Hematopoietic multipotent progenitor cell treated with erythropoietin and hydrocortisone succinate and interleukin-3 and kit ligand, for 6 days (in vitro differentiated cells): ENCODE measurements around the gene DCTN3.

Source experiments
- DNase-seq: peaks from one replicate; pipeline ENCODE4 v3.0.0-alpha.2; 2015

Gene DCTN3

DNA sequence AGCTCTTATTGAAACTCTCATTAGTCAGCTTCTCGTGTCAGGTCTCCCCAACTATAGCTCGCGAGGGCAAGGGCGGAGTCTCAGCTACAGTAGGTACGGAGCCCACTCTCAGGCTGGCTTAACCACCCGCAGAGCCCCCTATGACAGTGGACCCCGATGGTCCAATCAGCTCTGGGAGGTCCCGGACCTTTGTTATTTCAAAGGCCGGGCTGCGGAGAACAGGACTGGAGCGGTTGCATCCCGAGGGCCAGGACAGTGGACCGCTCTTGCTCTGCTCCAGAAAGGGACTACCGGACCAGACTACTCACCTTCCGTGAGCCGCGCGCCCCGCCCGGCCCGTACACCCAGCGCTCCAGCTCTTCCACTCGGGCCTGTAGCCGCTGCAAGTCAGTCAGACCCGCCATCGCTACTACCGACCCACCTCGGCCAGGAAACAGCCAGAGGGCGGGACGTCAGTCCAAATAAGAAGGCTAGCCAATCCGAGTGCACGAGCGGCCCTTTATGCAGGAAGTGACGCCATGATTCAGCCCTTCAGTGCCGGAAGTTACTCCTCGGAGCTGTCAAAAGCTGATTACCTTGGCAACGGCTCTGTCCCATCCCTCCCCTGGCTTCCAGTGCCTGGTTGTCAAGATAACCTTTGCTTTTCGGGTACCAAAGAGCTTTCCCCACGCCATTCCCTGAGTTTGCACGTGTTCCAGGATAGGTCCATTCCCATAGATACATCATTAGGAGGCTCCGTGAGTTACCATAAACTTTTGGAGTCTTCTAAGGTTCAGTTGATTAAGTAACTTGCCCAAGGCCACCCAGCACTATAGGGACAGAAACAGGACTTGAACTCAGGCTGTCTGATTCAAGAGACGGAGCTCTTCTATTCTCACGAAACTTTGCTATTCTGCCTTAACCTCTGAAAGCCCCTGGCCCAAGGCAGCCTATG lies at the start of gene DCTN3:
Gene DCTN3, minus strand, starts transcription at position 435 of the 934 bp plus-strand sequence. Its CDS starts 31 bp downstream, at position 404.
- peak; percentile 100 for DNase-seq

DNA sequence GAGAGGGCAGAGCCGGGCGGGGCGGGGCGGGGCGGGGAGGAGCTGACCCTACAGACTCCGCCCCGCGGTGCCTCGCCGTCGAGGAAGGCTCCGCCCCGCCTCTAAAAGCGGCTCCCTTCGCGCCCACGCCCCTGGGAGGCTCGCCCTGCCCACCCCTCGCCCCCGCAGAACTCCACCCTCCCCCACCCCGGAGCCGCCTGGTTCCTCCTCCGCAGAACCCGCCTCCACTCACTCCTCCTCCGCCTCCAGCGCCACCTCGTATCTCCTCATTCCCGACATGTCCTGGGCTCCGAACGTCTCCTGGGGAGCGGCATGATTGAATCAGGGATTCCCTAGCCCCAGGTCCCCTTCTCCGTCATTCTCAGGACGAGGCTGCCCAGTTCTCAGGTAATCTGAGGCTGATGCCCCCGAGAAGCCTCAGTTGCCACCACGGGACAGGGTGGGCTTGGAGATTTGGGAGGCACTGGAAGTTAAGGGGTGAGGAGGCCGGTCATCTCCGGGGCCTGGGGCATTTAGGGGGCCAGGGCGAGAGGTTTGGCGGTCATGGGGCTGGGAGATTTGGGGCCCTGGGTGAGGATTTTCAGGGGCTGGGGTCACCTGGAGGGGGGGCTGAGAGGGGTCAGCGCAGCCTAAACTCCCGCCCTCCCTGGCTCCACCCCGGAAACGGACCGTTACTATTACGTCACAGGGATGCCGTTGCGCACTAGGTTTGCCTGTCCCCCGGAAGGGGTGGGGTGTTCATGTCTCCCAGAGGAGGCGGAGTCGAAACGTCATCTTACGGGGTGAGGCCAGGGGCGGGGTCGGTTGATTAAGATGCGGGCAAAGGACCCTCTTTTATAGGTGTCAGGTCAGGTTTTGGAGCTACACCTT lies 45.3 kb upstream of the DCTN3 start:
- DNase-seq, result peak; percentile 97

DNA sequence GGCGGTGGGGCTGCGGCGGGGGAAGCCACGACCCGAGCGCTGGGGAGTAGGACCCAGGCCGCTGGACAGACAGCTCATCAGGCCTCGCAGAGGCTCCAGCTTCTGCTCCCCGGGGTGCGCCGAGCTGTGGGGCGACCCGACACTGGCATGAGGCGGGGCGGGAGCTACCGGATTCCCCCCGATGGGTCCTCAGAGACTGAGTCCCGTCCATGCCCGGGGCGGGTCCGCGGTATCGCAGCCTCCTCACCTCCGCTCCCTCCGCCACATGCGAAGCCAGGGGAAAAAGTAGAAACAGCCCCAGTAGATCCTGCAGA lies 44.7 kb upstream of the DCTN3 start:
- DNase-seq, result no peak

DNA sequence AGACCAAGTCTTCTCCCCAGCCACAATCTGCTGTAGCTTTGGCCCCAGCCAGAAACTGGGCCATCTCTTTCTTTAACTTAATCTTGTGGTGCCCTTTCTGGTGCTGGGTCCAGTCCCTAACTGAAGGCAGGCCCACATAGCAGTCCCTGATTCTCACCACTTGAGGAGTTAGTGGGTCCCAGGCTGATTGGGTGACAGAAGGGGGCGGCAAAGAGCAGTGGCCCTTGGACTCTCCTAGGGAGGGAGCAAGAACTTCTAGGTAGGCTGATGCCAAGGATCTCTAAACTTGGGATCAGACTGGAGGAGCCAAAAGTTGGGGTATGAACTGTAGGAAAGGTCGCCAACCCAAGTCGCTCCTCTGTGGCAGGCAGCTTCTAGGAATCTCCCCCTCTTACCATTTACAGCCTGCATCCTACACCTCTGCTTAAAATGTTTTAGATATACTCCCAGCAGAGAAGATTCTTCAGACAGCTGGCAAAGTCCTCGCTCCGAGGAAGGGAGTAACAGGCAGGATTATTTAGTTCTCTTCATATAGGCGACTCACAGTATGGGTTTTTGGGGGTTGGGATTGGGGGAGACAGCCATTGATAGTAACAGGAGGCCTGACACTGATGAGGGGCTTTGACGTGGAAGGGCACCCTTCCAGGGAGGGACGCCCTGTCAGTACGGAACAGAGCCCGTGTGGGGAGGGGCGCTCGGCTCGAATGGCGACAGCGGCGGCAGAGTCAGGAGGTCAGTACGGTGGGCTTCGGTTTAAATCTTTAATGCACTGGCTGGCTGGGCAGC lies 44.2 kb upstream of the DCTN3 start:
- peak; percentile 92 for DNase-seq

DNA sequence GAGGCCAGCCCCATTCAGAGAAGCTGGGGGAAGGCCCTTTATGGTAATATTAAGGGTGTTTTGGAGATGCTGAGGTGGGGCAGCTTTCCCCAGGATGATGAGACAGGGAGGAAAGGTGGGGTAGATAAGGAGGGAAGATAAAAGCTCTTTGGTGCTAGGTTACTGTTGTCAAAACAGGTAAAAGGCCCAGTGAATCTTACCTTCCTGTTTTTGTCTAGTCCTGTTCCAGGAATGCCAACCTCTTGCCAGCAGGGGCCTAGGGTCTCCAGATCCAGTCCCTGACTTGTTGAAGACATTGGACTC lies 43.0 kb upstream of the DCTN3 start:
- DNase-seq, result no peak

DNA sequence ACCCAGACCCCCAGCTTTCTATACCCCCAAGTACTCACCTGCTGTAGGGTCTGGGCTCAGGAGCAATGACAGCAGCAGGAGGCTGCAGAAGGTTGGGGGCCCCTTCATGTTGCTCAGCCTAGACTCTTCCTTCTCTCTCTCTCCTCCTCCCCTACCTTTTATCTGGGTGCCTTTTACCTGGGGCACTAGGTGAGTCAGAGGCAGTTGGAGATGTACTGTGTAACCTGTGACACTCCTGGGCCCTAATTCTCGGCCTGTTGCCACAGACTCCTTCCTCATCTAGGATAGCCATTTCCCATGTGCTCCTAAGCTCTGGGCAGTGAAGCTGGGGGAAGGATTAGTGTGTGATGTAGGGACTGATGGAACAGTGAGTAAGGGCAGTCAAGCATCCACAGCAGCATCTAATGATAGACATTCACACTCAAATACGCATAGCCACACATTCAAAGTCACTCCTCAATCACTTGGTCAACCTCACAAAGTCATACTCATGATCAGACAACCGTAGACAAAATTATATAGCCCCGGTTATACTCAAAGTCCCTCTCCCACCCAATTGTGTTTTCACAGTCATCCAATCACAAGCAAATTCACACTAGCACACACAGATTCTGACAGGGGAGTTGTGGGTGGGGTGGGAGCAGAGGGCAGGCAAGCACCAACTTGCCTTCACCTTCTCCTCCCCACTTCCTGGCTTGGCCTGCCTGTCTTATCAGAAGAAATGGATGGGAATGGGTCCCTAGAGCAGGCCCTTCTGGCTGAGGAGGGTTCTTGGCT lies 42.4 kb upstream of the DCTN3 start, which contains the start of gene CCL27:
Gene CCL27, minus strand, starts transcription at position 132 of the 777 bp plus-strand sequence. Its CDS starts 24 bp downstream, at position 108.
- no peak for DNase-seq

DNA sequence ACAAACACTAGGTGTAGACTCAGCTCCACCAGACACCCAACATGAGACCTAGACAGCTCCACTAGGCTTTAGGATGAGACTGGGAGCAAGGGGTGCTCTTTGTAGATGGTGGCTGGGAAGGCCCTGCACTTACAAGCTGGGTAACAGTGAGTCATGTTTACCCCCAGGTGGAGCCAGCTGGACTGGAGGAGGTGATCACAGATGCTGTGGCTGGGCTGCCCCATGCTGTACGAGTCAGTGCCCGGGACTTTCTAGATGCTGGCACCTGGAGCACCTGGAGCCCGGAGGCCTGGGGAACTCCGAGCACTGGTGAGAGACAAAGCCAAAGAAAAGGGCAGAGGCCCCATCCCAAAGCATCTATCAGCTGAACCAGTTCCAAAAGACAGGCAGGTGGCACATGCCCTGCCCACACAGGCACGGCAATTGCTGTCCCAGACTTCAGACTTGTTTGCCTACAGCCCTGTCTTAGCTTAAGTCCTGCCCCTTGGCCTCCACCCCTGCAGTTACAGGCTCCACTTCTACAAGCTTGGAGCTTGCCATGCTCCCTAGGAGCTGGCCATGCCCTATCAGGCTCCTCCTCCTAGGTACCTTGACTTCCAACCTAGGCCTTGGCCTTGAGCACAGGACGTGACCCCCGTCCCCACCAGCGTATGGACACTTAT lies 39.4 kb upstream of the DCTN3 start:
- DNase-seq, result no peak

DNA sequence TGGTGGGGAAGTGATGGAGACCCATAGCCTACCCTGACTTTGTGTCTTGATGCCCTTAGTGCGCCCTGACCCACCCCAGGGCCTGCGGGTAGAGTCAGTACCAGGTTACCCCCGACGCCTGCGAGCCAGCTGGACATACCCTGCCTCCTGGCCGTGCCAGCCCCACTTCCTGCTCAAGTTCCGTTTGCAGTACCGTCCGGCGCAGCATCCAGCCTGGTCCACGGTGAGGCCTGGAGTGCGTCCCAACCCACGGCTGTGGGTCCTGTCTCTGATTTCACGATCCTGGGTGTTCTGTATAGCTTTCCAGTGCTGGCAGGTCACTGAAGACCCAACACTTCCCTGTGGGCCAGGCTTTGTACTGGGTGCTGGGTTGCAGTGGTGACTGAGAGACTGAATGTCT lies 38.2 kb upstream of the DCTN3 start:
- no peak for DNase-seq

DNA sequence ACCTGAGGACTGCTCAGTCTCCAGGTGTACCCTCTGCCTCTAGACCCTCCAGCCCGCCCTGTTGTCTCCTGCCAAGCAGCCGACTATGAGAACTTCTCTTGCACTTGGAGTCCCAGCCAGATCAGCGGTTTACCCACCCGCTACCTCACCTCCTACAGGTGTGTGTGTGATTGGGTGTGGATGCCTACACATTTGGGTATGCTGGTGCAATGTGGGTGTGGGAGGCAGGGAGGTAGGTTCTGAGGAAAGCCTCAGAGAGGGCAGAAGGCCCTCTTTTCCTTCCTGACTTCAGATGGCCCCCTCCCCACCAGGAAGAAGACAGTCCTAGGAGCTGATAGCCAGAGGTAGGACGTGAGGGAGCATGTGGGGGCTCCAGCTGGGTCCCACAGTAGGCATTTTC lies 36.7 kb upstream of the DCTN3 start:
- no peak for DNase-seq

DNA sequence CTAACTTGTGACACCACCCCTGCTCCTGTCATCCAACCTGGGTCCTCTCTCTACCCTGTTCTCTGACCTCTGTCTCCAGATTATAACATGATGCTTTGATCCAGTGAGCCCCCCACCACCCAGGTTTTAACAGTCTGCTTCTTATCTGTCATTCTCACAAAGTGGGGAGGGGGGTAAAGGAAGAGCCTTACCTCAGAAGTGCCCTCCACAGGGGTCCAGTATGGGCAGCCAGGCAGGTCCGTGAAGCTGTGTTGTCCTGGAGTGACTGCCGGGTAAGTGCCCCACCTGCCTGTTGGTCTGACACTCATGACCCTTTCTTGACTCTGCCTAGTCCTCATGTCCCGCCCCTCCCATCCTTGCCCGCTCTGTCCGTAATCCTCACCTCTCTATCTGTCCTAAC lies 35.1 kb upstream of the DCTN3 start:
- no peak for DNase-seq

DNA sequence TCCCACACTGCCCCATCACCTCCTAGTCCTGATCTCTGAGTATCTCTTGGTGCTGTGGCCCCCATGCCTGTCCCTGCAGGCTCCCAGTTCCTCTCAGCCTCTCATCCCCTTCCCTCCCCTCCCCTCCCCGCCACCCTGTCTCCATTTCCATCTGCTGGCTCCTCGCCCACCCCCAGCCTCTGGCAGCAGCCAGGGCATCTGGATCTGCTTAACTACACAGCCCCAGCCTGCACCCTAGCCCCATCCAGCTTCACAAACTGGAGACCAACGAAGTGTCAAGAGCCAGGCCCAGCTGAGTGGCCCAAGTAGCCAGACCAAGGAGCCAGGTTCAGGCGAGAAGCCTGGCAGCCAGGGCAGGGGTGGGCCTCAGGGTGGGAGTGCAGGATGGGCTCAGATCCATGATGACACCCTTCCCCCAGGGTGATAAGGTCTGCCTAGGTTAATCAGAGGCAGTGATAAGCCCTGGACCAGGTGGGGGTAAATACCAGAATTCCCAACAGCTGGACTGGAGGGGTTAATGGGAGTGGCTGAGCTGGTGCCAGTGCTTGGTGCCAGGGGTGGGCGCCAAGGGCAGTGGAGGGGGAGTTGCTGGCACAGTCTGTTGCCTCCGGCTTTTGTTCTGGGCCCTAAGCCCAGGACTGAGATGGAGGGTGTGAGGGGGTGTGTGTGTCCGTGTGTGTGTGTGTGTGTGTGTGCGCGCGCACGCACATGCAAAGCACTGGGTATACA lies 34.2 kb upstream of the DCTN3 start:
- no peak for DNase-seq

DNA sequence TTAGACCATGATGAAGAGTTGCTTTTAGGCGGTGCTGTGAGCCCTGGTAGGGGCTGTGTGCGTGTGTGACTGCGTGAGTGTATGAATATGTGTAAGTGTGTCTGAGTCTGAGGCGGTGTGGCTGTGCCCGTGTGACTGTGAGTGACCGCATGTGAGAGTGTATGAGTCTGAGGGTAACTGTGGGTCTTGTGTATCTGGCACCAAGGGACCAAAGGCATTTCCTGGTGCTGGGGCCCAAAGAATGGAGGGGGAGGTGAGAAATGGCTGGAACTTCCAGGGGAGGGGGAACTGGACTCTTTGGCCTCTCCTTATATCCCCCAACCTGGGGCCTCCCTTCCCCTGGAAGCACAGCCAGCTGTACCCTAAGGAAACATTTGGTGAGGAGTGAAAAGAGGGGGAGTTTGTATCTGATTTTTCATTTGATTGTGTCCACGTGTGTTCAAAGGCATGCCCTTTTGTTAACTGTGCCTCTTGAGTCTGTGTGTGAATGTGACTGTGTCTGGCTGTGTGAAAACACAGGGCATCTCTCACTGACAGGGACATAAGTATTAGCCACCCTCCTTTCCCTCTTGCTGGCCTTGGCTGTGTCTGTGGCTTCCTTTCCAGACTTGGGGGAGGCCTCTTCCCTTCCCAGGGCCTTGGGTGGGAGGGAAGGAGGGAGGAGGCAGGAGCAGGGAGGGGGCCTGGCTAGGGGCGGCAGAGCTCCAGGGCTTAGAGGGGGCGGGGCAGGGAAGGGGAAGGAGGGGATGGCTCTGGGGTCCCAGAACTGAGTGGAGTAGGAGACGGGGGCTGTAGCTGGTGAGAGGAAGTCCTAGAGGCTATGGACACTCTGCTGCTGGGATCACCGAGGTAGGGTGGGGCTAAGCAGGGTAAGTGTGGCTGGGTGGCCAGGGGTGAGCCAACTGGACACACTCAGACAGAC lies 33.1 kb upstream of the DCTN3 start:
- no peak for DNase-seq

DNA sequence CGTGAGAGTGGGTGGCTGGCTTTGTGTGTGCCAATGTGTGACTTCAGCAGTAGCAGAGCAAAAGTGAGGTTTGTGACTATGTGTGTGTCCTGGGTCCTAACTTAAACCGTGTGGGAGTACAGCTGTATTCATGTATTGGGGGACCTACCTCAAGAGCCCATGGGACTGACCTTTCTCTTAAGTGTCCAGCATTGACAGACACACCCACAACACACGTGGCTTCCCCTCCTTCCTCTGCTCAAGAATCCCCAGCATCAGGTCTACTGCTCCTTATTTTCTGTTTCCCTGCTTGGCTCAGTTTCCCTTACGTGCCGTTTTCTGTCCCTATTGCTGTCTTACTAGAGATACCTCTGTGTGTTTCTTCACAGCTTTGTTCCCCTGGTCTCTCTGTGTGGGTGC lies 32.3 kb upstream of the DCTN3 start:
- DNase-seq, result no peak

DNA sequence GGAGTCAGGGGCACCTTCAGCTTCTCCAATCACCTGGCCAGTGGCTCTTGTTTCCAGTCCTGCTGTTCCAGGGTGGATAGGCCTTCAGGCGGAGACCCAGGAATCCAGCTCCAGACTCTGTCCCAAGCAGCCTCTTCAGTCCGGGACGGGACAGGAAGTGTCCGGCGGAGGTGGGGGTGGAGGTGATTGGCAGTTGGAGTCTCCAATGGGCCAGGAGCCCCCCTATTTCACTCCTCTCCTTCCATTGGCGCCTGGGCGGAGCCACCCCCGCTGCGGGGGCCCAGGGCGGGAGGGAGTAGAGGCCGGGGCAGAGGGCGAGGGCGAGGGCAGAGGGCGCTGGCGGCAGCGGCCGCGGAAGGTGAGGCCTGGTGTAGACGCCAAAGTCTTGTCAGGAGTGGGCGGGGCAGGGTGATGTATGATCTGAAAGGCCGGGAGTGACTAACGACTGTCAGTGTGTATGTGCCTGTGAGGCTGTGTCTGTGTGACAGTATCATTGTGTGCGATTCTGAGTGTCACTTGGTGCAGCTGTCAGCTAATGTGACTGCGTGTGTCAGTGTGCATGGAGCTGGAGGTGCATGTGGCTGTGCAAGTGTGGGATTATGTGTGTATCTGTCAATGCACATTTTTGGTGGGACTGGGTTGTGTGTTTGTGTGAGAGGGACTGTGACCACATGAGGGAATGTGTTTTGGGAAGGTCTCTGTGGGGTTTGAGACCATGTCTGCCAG lies 31.7 kb upstream of the DCTN3 start, which contains the start of gene IL11RA:
Gene IL11RA, plus strand, starts transcription at position 310 of the 726 bp plus-strand sequence. CDS start 3,033 bp downstream, outside the sequence.
- DNase-seq, result peak; percentile 90

DNA sequence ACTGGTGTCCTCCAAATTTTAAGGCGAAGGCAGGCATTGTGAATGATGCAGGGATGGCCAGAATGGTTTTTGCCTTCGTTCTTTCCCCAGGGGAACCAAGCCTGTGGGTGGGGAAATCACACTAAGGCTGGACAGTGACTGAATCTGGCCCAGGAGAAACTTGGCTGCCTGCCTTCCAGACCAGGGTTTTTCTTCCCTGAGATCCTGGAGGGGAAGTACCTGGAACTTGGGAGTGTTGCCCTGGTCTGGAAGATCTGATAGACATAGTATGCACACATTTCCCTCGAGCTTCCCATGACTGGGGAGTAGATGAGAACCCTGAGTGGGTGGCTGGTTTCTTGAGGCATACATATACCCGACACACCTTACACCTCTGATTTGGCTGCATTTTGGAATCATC lies 31.0 kb upstream of the DCTN3 start:
- DNase-seq, result no peak

DNA sequence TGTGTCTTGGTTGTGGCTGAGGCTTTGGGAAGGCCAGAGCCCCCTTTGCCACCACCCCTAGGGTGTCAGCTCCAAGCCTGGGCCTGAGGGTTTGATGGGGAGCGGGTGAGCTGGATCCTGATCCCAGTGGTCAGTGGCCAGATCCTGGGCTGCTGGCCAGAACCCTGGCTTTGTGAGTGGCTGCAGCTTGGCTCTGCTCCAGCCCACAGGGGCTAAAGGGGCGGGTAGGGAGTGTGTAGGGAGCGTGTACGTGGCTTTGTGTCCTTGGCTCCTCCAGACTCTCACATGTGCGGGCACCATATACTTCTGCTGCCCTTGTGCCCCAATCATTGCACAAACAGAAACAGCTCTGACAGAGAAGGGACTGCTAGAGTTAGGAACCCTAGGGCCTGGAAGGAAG lies 30.5 kb upstream of the DCTN3 start:
- no peak for DNase-seq

DNA sequence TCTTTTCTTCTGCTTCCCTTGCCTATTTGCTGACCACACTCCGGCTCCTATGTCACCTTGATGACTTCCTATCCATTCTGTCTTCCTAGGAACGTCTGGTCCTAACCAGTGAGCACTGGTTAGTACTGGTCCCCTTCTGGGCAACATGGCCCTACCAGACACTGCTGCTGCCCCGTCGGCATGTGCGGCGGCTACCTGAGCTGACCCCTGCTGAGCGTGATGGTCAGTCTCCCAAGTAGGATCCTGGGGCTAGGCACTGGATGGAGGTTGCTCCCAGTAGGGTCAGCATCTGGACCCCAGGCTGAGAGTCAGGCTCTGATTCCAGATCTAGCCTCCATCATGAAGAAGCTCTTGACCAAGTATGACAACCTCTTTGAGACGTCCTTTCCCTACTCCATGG lies 28.4 kb upstream of the DCTN3 start:
- DNase-seq, result no peak

DNA sequence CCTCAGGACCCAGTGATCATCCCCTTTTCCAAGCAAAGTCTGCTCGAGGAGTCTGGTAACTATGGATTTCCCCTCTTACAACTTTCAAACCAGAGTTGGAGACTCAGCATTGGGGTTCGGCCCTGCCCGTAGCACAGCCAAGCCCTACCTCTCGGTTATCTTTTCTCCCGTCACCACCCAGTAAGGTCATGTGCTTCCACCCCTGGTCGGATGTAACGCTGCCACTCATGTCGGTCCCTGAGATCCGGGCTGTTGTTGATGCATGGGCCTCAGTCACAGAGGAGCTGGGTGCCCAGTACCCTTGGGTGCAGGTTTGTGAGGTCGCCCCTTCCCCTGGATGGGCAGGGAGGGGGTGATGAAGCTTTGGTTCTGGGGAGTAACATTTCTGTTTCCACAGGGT lies 27.4 kb upstream of the DCTN3 start:
- DNase-seq, result peak; percentile 77

DNA sequence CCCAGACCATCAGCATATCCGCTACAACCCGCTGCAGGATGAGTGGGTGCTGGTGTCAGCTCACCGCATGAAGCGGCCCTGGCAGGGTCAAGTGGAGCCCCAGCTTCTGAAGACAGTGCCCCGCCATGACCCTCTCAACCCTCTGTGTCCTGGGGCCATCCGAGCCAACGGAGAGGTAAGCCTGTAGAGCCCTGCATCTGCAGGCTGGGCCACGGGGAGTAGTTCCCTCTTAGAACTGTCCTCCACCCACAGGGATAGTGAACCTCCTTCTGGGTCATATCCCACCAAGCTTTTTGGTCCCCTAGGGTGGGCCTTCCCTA lies 26.7 kb upstream of the DCTN3 start:
- no peak for DNase-seq
